IMR-90 (cell line): ENCODE results near the gene MAML1. TPM values are rescaled to one million over a fixed set of nuclear protein-coding genes. Genes with fewer than 3 reads are reported as not detected.

Experiments used
- ATAC-seq: fragments of 200-7000 bp; cut with Tn5 transposase; 2 replicates; pipeline ENCODE4 v1.9.1; 2020; ENCODE audit warnings: low read depth, mild to moderate bottlenecking, moderate library complexity
- BruUV-seq: library from RNA; stranded (reverse); fragments of 400-500 nt; replicated peaks from 2 replicates; lab custom pipeline; 2021; lab: Mats Ljungman, UMichigan
- CTCF ChIA-PET: fragments of 300-600 bp; formaldehyde crosslinking; extraction: SDS; loops from one replicate; lab custom pipeline; 2021; ENCODE audit warnings: antibody characterized with exemption; lab: Yijun Ruan, JAX
- POLR2A ChIA-PET: fragments of 300-600 bp; sonication (Branson Sonifier 250); formaldehyde crosslinking; loops from one replicate; lab custom pipeline; 2022; ENCODE audit warnings: antibody characterized with exemption; ENCODE audit not compliant: unreplicated experiment; lab: Charles Lee
- DNase-seq: peaks from one replicate; pipeline ENCODE4 v3.0.0; 2013
- H2AFZ ChIP-seq: replicated peaks from 2 replicates; pipeline ENCODE3; 2013; ENCODE audit warnings: low read length, mild to moderate bottlenecking; ENCODE audit not compliant: poor library complexity
- H2AK5ac ChIP-seq: 2 replicates; pipeline ENCODE4 v1.6.1; 2013; ENCODE audit warnings: low read depth, low read length, inconsistent platforms
- H2AK9ac ChIP-seq: replicated peaks from 2 replicates; pipeline ENCODE3; 2013; ENCODE audit warnings: mild to moderate bottlenecking, low read depth, low read length, moderate library complexity; ENCODE audit not compliant: poor library complexity
- H2BK120ac ChIP-seq: 2 replicates; pipeline ENCODE4 v1.6.1; 2013; ENCODE audit warnings: low read depth, low read length, inconsistent platforms
- H2BK15ac ChIP-seq: 3 replicates; pipeline ENCODE4 v1.6.1; 2013; ENCODE audit warnings: low read depth, low read length, inconsistent platforms
- H2BK20ac ChIP-seq: 2 replicates; pipeline ENCODE4 v1.6.1; 2013; ENCODE audit warnings: low read depth, mild to moderate bottlenecking, inconsistent platforms, low read length, moderate library complexity
- H2BK5ac ChIP-seq: 2 replicates; pipeline ENCODE4 v1.6.1; 2013; ENCODE audit warnings: mild to moderate bottlenecking, low read depth, low read length, inconsistent platforms; ENCODE audit not compliant: poor library complexity, severe bottlenecking
- H3K14ac ChIP-seq: replicated peaks from 2 replicates; pipeline ENCODE4 v1.6.1; 2013; ENCODE audit warnings: low read depth, low read length, inconsistent platforms
- H3K18ac ChIP-seq: 2 replicates; pipeline ENCODE4 v1.6.1; 2013; ENCODE audit warnings: low read depth, low read length, control low read depth
- H3K23ac ChIP-seq: 2 replicates; pipeline ENCODE4 v1.6.1; 2013; ENCODE audit warnings: low read depth, low read length, inconsistent platforms
- H3K27ac ChIP-seq: 2 replicates; pipeline ENCODE4 v1.5.1; 2013; ENCODE audit warnings: mild to moderate bottlenecking, control low read depth, low read length; ENCODE audit not compliant: insufficient read depth
- H3K27me3 ChIP-seq: 2 replicates; pipeline ENCODE4 v1.6.1; 2013; ENCODE audit warnings: low read length; ENCODE audit not compliant: control insufficient read depth, insufficient read depth
- H3K36me3 ChIP-seq: 2 replicates; pipeline ENCODE4 v1.6.1; 2013; ENCODE audit warnings: low read length, mixed read lengths; ENCODE audit not compliant: control insufficient read depth, insufficient read depth
- H3K4ac ChIP-seq: 2 replicates; pipeline ENCODE4 v1.6.1; 2013; ENCODE audit warnings: low read depth, low read length, inconsistent platforms
- H3K4me1 ChIP-seq: 2 replicates; pipeline ENCODE4 v1.6.1; 2013; ENCODE audit warnings: low read length, mixed read lengths; ENCODE audit not compliant: control insufficient read depth, insufficient read depth
- H3K4me2 ChIP-seq: 2 replicates; pipeline ENCODE4 v1.6.1; 2013; ENCODE audit warnings: low read depth, mild to moderate bottlenecking, control low read depth, low read length, moderate library complexity
- H3K4me3 ChIP-seq: 2 replicates; pipeline ENCODE4 v1.5.1; 2013; ENCODE audit warnings: low read depth, mild to moderate bottlenecking, control low read depth, low read length, moderate library complexity; ENCODE audit not compliant: insufficient read depth
- H3K56ac ChIP-seq: 2 replicates; pipeline ENCODE4 v1.6.1; 2013; ENCODE audit warnings: low read length, inconsistent platforms; ENCODE audit not compliant: insufficient read depth; ENCODE audit errors: extremely low read depth
- H3K79me1 ChIP-seq, 2 experiments: 2 replicates each; pipeline ENCODE4 v1.6.1; 2013; ENCODE audit warnings: low read length in 2 of 2, inconsistent platforms in 1 of 2, low read depth in 1 of 2
- H3K9ac ChIP-seq: 2 replicates; pipeline ENCODE4 v1.6.1; 2013; ENCODE audit warnings: low read depth, low read length, control low read depth
- H3K9me1 ChIP-seq: 2 replicates; pipeline ENCODE4 v1.6.1; 2013; ENCODE audit warnings: low read length, inconsistent platforms; ENCODE audit not compliant: insufficient read depth
- H3K9me3 ChIP-seq: 2 replicates; pipeline ENCODE4 v1.6.1; 2013; ENCODE audit warnings: low read length; ENCODE audit not compliant: control insufficient read depth, insufficient read depth
- H4K20me1 ChIP-seq: 2 replicates; pipeline ENCODE4 v1.6.1; 2013; ENCODE audit warnings: low read length, inconsistent platforms; ENCODE audit not compliant: insufficient read depth
- H4K5ac ChIP-seq: 2 replicates; pipeline ENCODE4 v1.6.1; 2013; ENCODE audit warnings: mild to moderate bottlenecking, low read depth, low read length, control low read depth
- H4K8ac ChIP-seq, 2 experiments: 2 replicates each; pipeline ENCODE4 v1.6.1; 2013; ENCODE audit warnings: low read depth in 2 of 2, low read length in 2 of 2, control low read depth in 1 of 2, inconsistent platforms in 1 of 2
- H4K91ac ChIP-seq: 2 replicates; pipeline ENCODE4 v1.6.1; 2013; ENCODE audit warnings: low read depth, low read length, inconsistent platforms; ENCODE audit not compliant: insufficient read depth
- BHLHE40 ChIP-seq: fragments of 150-350 bp; IDR thresholded peaks from 2 replicates; pipeline ENCODE4 v1.6.1; 2016; ENCODE audit warnings: mild to moderate bottlenecking, low read depth, low read length
- CEBPB ChIP-seq: IDR thresholded peaks from 2 replicates; pipeline ENCODE4 v1.6.1; 2012; ENCODE audit warnings: low read depth, low read length, improper control_type of control experiment
- CHD1 ChIP-seq: IDR thresholded peaks from 2 replicates; pipeline ENCODE4 v1.6.1; 2012; ENCODE audit warnings: low read depth, low read length, improper control_type of control experiment
- FOS ChIP-seq: fragments of 150-350 bp; IDR thresholded peaks from 2 replicates; pipeline ENCODE4 v1.6.1; 2016; ENCODE audit warnings: low read depth, low read length
- MAFK ChIP-seq: IDR thresholded peaks from 2 replicates; pipeline ENCODE4 v1.6.1; 2012; ENCODE audit warnings: low read depth, low read length, improper control_type of control experiment
- MAZ ChIP-seq: IDR thresholded peaks from 2 replicates; pipeline ENCODE4 v1.6.1; 2012; ENCODE audit warnings: low read depth, mild to moderate bottlenecking, low read length, improper control_type of control experiment, moderate library complexity, borderline replicate concordance
- MXI1 ChIP-seq: IDR thresholded peaks from 2 replicates; pipeline ENCODE4 v1.6.1; 2012; ENCODE audit warnings: low read depth, mild to moderate bottlenecking, low read length, moderate library complexity, borderline replicate concordance
- NFE2L2 ChIP-seq: fragments of 150-350 bp; IDR thresholded peaks from 2 replicates; pipeline ENCODE4 v1.6.1; 2016; ENCODE audit warnings: low read depth, mild to moderate bottlenecking, low read length
- POLR2A ChIP-seq: IDR thresholded peaks from 2 replicates; pipeline ENCODE4 v1.6.1; 2012; ENCODE audit warnings: mild to moderate bottlenecking, low read depth, low read length
- RAD21 ChIP-seq: IDR thresholded peaks from 2 replicates; pipeline ENCODE4 v1.6.1; 2012; ENCODE audit warnings: low read length, improper control_type of control experiment
- RCOR1 ChIP-seq: IDR thresholded peaks from 2 replicates; pipeline ENCODE4 v1.6.1; 2012; ENCODE audit warnings: mild to moderate bottlenecking, low read length, improper control_type of control experiment; ENCODE audit not compliant: insufficient replicate concordance
- RFX5 ChIP-seq: IDR thresholded peaks from 2 replicates; pipeline ENCODE4 v1.8.0; 2012; ENCODE audit warnings: low read depth, mild to moderate bottlenecking, low read length, moderate library complexity
- SMC3 ChIP-seq: fragments of 150-350 bp; IDR thresholded peaks from 2 replicates; pipeline ENCODE4 v1.6.1; 2016; ENCODE audit warnings: low read depth, mild to moderate bottlenecking, antibody characterized with exemption, low read length, moderate library complexity
- WGBS, 2 experiments: methylation state at CpG; one replicate each; pipeline versions ENCODE4 v1.1.5 to v1.1.7; 2013; ENCODE audit warnings: missing lambda C conversion rate in 2 of 2; ENCODE audit not compliant: insufficient read length in 1 of 2; ENCODE audit errors: extremely low coverage in 2 of 2; 5-methylcytosine and 5-hydroxymethylcytosine counted together
- dilution Hi-C: fragments of 300-500 bp; cut with HindIII; formaldehyde crosslinking; loops from one replicate; pipeline ENCODE4 v1.14.3; 2018; ENCODE audit warnings: low sequenced_read_pairs; ENCODE audit not compliant: unreplicated experiment
- in situ Hi-C: fragments of 300-500 bp; cut with MboI; formaldehyde crosslinking; loops from 3 replicates; pipeline ENCODE4 v1.14.3; 2019; ENCODE audit warnings: low sequenced_read_pairs, inconsistent platforms, mixed read lengths
- intact Hi-C: fragments of 100-400 bp; cut with micrococcal nuclease; formaldehyde crosslinking; loops from 2 replicates; pipeline ENCODE4 v1.10.0; 2022
- polyA plus RNA-seq, 3 experiments: library from polyadenylated mRNA; depleted of rRNA; stranded (reverse); fragments of >200 nt; gene quantifications; 2 replicates each; pipeline ENCODE4 v1.2.3, GENCODE V29; 2012; ENCODE audit warnings: low replicate concordance in 1 of 3
- total RNA-seq: library from RNA; depleted of rRNA; stranded (reverse); fragments of >200 nt; gene quantifications from 2 replicates; pipeline ENCODE4 v1.2.3, GENCODE V29; 2012
- TF ChIP-seq, protein P1 (sequence below): fragments of 150-350 bp; IDR thresholded peaks from 2 replicates; pipeline ENCODE4 v1.6.1; 2017; ENCODE audit warnings: mild to moderate bottlenecking, antibody characterized with exemption, low read length, low read depth
- TF ChIP-seq, protein P2 (sequence below): conservative IDR thresholded peaks from 2 replicates; pipeline ENCODE4 v1.5.1; 2012; ENCODE audit warnings: mild to moderate bottlenecking, low read depth, low read length, improper control_type of control experiment
- TF ChIP-seq, protein P3 (sequence below): fragments of 150-350 bp; IDR thresholded peaks from 2 replicates; pipeline ENCODE4 v1.6.1; 2016; ENCODE audit warnings: low read depth, mild to moderate bottlenecking, low read length, moderate library complexity, borderline replicate concordance

The MAML1 gene
- total and polyA plus RNA-seq, 2 of the 4 experiments (the other 2 are of a cell fraction), result 4.7 to 10.2 TPM

DNA sequence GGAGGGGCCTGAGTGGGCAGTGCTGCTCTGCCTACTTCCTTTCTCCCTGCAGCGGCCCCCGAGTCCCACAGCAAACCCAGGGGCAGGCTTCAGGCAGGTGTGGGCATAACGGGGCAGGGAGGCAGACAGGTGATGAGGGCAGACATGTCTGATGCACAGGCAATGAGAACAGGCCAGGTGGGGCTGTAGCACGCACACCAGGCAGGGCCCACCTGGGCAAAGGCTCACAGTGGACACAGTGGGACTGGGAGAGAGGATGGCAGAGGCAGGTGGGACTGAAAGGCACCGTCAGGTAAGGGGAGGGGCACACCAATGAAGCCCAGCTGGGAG is 67.0 kb downstream of the MAML1 start:
- H2BK20ac ChIP-seq, result no peak overlapping the region
- H3K4me3 ChIP-seq, result no peak overlapping the region
- no peak overlapping the region for H4K8ac ChIP-seq
- H2BK5ac ChIP-seq, result no peak overlapping the region
- dilution Hi-C loops (no loop called here), in situ Hi-C loops (no loop called here), intact Hi-C loops (no loop called here)
- H4K5ac ChIP-seq, result no peak overlapping the region
- H3K4ac ChIP-seq, result no peak overlapping the region
- no peak overlapping the region for H3K9ac ChIP-seq
- H3K4me2 ChIP-seq, result no peak overlapping the region
- no peak overlapping the region for H2BK15ac ChIP-seq
- H2AK9ac ChIP-seq, result peak overlapping the region; percentile 36
- H3K36me3 ChIP-seq, result peaks cover 51% of the 10 kb centered on the region
- no peaks in the 10 kb centered on the region for H3K27me3 ChIP-seq
- peaks cover 42% of the 10 kb centered on the region for H4K20me1 ChIP-seq
- H2BK120ac ChIP-seq, result no peak overlapping the region
- no peak overlapping the region for H3K56ac ChIP-seq
- H4K91ac ChIP-seq, result no peak overlapping the region
- no TSS peak for BruUV-seq
- peaks cover 20% of the 10 kb centered on the region for H3K4me1 ChIP-seq
- peaks cover 20 to 47% of the 10 kb centered on the region in 2 experiments for H3K79me1 ChIP-seq
- H2AK5ac ChIP-seq, result no peak overlapping the region
- H3K9me3 ChIP-seq, result no peaks in the 10 kb centered on the region
- ATAC-seq (no peak), DNase-seq (no peak)
- no peak overlapping the region for H3K27ac ChIP-seq
- no peak overlapping the region for H3K18ac ChIP-seq
- H2AFZ ChIP-seq, result no peak overlapping the region
- WGBS, 2 experiments, result 70% methylated on average over 2 of the region's 5 CpGs; no CpG with 5 or more reads in 1 of the 2 experiments
- POLR2A ChIA-PET, result no interaction called here
- H3K14ac ChIP-seq, result no peak overlapping the region
- TF ChIP-seq RFX5 (no peak), CEBPB (no peak), CHD1 (no peak), MAFK (no peak), BHLHE40 (no peak), NFE2L2 (no peak), RCOR1 (no peak), SMC3 (no peak), RAD21 (no peak), POLR2A (no peak), MAZ (no peak), MXI1 (no peak), FOS (no peak)
- TF ChIP-seq, protein P1, sequence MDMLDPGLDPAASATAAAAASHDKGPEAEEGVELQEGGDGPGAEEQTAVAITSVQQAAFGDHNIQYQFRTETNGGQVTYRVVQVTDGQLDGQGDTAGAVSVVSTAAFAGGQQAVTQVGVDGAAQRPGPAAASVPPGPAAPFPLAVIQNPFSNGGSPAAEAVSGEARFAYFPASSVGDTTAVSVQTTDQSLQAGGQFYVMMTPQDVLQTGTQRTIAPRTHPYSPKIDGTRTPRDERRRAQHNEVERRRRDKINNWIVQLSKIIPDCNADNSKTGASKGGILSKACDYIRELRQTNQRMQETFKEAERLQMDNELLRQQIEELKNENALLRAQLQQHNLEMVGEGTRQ, result no peak
- TF ChIP-seq, protein P2, sequence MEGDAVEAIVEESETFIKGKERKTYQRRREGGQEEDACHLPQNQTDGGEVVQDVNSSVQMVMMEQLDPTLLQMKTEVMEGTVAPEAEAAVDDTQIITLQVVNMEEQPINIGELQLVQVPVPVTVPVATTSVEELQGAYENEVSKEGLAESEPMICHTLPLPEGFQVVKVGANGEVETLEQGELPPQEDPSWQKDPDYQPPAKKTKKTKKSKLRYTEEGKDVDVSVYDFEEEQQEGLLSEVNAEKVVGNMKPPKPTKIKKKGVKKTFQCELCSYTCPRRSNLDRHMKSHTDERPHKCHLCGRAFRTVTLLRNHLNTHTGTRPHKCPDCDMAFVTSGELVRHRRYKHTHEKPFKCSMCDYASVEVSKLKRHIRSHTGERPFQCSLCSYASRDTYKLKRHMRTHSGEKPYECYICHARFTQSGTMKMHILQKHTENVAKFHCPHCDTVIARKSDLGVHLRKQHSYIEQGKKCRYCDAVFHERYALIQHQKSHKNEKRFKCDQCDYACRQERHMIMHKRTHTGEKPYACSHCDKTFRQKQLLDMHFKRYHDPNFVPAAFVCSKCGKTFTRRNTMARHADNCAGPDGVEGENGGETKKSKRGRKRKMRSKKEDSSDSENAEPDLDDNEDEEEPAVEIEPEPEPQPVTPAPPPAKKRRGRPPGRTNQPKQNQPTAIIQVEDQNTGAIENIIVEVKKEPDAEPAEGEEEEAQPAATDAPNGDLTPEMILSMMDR, result no peak
- TF ChIP-seq, protein P3, sequence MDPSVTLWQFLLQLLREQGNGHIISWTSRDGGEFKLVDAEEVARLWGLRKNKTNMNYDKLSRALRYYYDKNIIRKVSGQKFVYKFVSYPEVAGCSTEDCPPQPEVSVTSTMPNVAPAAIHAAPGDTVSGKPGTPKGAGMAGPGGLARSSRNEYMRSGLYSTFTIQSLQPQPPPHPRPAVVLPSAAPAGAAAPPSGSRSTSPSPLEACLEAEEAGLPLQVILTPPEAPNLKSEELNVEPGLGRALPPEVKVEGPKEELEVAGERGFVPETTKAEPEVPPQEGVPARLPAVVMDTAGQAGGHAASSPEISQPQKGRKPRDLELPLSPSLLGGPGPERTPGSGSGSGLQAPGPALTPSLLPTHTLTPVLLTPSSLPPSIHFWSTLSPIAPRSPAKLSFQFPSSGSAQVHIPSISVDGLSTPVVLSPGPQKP, result no peak
- no peak overlapping the region for H3K23ac ChIP-seq
- H3K9me1 ChIP-seq, result 0 out of 2 replicates have a peak, but pooled peaks cover 2% of the 10 kb centered on the region
- CTCF ChIA-PET, result no interaction called here
